AG04449 (cell line): ENCODE results near the gene CFAP61.
A peak's percentile ranks its signal among the peaks of the same experiment; 100 is the strongest.

Experiments used
- CTCF ChIA-PET: fragments of 350-600 bp; formaldehyde crosslinking; extraction: SDS; loops from one replicate; lab custom pipeline; 2021; ENCODE audit warnings: antibody characterized with exemption; lab: Yijun Ruan, JAX
- POLR2A ChIA-PET: fragments of 400-600, 350-600 bp; formaldehyde crosslinking; extraction: SDS; loops from one replicate; lab custom pipeline; 2020; ENCODE audit warnings: antibody characterized with exemption, inconsistent platforms; lab: Yijun Ruan, JAX
- DNase-seq: peaks from one replicate; pipeline ENCODE4 v3.0.0-alpha.2; 2010; ENCODE audit warnings: low read depth, low spot score
- H3K4me3 ChIP-seq: 2 replicates; pipeline ENCODE4 v1.5.1; 2011; ENCODE audit warnings: low read depth, mild to moderate bottlenecking, control low read depth, low read length
- CTCF ChIP-seq: IDR thresholded peaks from one replicate; pipeline ENCODE4 v1.5.1; 2011; ENCODE audit warnings: mild to moderate bottlenecking, moderate library complexity, low read length, control low read depth, inconsistent platforms; ENCODE audit not compliant: insufficient read depth; ENCODE audit errors: missing control alignments

The CFAP61 gene

GRCh38 chr20:20024942-20025341 lies 27.4 kb upstream of the CFAP61 start:
- POLR2A ChIA-PET = no interaction called here
- no peak overlapping the region for H3K4me3 ChIP-seq
- CTCF ChIA-PET = interaction anchor here (0.7 to 1.4 kb wide), 2 partner anchors 31 to 332 kb away, joined by 3 to 5 read pairs; no protein-coding TSS in a partner anchor
- TF ChIP-seq CTCF = no peak
- DNase-seq = peak; percentile 28

GRCh38 chr20:20027284-20027683 lies 25.0 kb upstream of the CFAP61 start:
- TF ChIP-seq CTCF = no peak
- H3K4me3 ChIP-seq = no peak overlapping the region
- ChIA-PET CTCF (interaction anchor here (1.1 to 2.6 kb wide), 2 partner anchors 10 to 334 kb away, joined by 3 to 14 read pairs; partner anchors contain the start of gene NAA20), POLR2A (no interaction called here)
- DNase-seq = no peak

- no peak for DNase-seq
- POLR2A ChIA-PET = no interaction called here
- no peak for TF ChIP-seq CTCF
- no peak overlapping the region for H3K4me3 ChIP-seq
- CTCF ChIA-PET = interaction anchor here (1.3 to 2.9 kb wide), 2 partner anchors 15 to 339 kb away, joined by 5 to 9 read pairs; partner anchors contain the start of gene NAA20
Observed at GRCh38 chr20:20031790-20032189, 20.5 kb upstream of the CFAP61 start.

GRCh38 chr20:20034486-20034885 lies 17.8 kb upstream of the CFAP61 start:
- no peak overlapping the region for H3K4me3 ChIP-seq
- CTCF ChIA-PET = interaction anchor here (0.8 kb wide), 1 partner anchor 9 kb away, joined by 3 read pairs; no protein-coding TSS in a partner anchor
- TF ChIP-seq CTCF = no peak
- POLR2A ChIA-PET = no interaction called here
- DNase-seq = no peak

GRCh38 chr20:20036756-20037155 lies 15.6 kb upstream of the CFAP61 start:
- DNase-seq = no peak
- ChIA-PET POLR2A (interaction anchor here (0.8 kb wide), 1 partner anchor 60 kb away, joined by 3 read pairs; no protein-coding TSS in a partner anchor), CTCF (interaction anchor here (1.0 to 1.7 kb wide), 3 partner anchors 11 to 345 kb away, joined by 3 to 4 read pairs (median 4); no protein-coding TSS in a partner anchor)
- TF ChIP-seq CTCF = no peak
- no peak overlapping the region for H3K4me3 ChIP-seq

GRCh38 chr20:20037960-20038359 lies 14.4 kb upstream of the CFAP61 start:
- ChIA-PET CTCF (interaction anchor here (1.0 to 1.7 kb wide), 4 partner anchors 10 to 346 kb away, joined by 4 read pairs; partner anchors contain the start of gene NAA20), POLR2A (interaction anchor here (0.7 kb wide), 1 partner anchor 122 kb away, joined by 3 read pairs; no protein-coding TSS in a partner anchor)
- DNase-seq = no peak
- H3K4me3 ChIP-seq = no peak overlapping the region
- TF ChIP-seq CTCF = no peak
